GM10847 (cell line): ENCODE data around the gene TRAIP.

Experiments used
- POLR2A ChIP-seq: IDR thresholded peaks from 2 replicates; pipeline ENCODE4 v1.6.1; 2011; ENCODE audit not compliant: insufficient read length; ENCODE audit errors: extremely low read depth

The TRAIP gene

DNA sequence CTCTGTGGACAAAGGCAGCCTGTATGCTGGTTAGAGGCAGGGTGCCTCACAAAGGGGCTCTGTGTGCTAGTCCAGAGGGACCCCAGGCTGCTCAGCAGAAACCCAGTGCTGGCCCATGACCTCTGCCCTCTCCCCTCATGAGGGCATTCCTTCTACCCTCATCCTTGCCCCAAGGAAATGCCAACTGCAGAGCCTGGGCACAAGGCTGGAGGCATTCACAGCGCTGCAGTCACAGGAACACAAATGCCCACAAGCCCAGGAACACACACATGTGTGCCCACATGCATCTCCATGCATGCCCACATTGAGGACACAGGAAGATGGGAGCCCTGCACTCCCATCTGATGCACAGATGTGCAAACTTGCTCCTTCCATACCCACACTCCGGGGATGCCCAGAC lies 49.5 kb downstream of the TRAIP start:
- no peak for TF ChIP-seq POLR2A

DNA sequence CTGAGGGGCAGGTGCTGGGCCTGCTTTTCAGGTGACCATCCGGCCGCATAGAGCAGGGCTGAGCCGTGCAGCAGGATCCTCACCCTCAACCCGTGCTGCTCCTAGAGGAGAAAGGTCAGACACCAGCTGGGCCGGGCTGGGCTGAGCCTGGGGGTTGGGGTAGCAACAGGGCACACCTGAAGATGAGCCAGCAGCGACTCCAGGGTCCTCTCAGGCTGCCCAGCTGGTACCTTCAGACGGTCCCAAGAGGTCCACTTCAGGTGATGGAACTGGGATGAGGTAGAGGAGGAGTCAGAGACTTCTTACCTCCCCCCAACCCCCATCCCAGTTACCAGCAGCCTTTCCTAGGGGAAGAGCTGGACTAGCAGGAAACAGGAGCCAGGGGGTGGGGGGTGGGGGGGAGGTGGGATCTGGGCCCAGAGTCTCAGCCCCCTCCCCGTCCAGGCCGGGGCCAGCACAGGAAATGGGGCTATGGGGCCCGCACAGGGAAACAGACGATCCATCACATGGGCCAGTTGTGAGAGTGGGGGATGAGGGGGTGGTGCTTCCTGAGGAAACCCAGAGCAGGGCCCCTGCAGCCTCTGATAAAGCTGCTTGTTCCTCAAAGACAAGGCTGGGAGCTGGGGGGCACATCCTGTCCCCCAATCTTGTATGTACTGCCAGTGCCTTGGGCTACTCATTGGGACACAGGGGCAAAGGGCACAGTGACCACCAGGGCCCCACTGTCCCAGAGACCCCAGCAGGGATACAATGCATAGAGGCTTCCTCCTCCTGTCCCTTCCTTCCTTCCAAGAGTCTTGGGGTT lies 50.3 kb downstream of the TRAIP start:
- TF ChIP-seq POLR2A: no peak

DNA sequence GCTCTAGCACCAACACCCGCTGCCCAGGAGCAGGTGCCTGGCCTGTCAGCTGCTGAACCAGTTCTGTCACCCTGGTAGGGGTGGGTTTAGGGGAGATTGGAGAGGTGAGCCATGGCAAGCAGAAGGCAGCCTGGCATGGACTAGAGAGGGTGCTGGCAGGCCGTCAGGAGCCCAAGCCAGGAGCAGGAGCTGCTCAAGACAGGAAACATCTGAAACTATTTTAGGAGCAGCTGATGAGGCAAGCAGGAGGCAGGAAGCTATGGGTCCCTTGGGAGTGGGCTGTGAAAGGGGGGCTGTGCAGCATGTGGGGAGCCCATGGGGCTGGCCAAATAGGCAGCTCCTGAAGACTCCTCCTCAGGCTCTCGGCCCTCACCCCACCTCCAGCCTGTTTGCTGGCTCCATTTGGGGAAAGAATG lies 51.0 kb downstream of the TRAIP start:
- TF ChIP-seq POLR2A: no peak

DNA sequence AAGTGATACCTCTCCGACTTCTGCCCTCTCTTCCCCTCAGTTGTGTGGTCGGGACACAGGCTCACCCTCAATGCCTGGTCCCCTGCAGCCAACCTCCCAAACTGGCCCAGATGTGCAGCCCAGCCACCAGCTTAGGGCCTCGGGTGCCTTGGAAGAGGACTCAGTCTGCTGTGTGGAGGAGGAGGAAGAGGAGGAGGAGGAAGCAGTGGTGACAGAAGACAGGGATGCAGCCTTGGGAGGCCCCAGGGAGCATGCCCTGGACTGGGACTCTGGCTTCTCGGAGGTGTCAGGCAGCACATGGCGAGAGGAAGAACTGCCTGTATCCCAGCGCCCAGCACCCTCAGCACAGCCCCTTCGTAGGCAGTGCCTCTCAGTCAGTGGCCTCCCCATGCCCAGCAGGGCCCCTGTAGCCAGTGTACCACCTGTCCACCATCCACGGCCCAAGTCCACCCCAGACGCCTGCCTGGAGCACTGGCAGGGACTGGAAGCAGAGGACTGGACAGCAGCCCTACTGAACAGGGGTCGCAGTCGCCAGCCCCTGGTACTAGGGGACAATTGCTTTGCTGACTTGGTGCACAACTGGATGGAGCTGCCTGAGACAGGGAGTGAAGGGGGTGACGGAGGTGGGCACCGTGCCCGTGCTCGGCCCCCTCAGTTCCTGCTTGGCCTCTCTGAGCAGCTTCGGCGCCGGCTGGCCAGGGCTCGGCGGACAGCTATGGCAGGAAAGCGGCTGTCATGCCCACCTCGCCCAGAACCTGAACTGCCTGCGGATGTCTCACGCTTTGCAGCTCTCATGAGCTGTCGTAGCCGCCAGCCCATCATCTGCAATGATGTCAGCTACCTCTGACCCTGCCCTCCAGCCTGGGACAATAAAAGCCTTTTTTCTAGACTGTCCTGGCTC lies 52.0 kb downstream of the TRAIP start:
- TF ChIP-seq POLR2A: no peak

DNA sequence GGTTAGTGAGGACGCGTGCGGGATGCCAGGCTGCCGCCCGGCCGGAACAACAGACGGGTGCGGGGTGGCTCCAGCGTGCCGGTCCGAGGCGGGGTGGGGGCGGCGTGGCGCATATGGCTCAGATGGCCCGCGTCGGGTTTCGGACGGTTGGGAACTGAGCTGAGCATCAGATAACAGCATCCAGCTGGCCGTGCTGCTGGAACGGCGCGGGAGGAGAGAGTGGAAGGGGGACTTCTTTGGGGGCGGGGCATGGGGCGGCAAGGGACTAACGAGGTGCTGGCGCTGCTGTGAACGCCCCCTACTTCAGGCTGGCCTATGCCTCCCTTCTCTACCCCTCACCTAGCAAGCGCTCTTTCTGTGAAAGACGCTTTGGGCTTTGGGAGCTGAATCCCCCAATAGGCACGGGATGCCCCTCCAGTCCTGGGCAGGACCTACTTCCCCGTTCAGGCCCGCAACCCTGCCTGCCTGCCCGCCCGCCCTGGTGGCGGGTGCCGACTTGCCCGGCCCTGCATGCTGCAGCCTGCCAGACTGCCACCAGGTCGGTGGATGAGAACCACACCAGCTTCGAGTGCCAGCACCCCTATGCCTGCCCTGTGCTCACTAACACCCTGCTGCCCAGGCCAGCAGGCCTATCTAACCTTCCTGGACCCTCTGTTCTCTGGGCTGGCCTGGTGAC lies 52.8 kb downstream of the TRAIP start:
- no peak for TF ChIP-seq POLR2A

- TF ChIP-seq POLR2A: peak; percentile 47
These were observed 53.5 kb downstream of the TRAIP start, which contains the start of gene INKA1 for GRCh38 chr3:49802719-49803464. Gene INKA1, plus strand, starts transcription at chr3:49803261. Its CDS starts 132 bp downstream, at chr3:49803393.

- TF ChIP-seq POLR2A: no peak
These were observed 55.2 kb downstream of the TRAIP start for GRCh38 chr3:49801160-49801559.

- TF ChIP-seq POLR2A: no peak
These were observed 56.6 kb downstream of the TRAIP start, which contains the start of gene CDHR4 for GRCh38 chr3:49799761-49800160. Gene CDHR4, minus strand, starts transcription at chr3:49799873. Its CDS starts 61 bp downstream, at chr3:49799812.

DNA sequence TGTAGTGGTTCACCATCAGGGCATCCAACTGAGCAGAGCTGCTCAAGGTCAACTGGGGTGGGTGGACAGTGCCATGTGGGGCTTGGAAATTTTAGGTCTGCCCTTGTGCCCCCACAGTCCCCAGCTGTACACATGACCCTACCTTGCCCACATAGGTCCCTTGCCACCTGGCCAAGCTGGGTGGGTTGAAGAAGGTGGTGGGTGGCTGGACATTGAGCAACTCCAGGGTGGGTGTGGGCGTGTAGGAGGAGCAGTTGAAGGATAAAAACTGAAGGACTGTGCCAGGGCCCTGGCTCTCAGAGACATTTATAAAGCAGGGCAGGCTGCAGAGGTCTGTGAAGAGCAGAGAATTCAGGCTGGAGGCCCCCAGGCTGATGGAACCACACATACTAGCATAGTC lies 57.3 kb downstream of the TRAIP start:
- TF ChIP-seq POLR2A: no peak

GRCh38 chr3:49794926-49795905 lies 61.1 kb downstream of the TRAIP start:
- TF ChIP-seq POLR2A: no peak

GRCh38 chr3:49794431-49794830 lies 61.9 kb downstream of the TRAIP start:
- no peak for TF ChIP-seq POLR2A

DNA sequence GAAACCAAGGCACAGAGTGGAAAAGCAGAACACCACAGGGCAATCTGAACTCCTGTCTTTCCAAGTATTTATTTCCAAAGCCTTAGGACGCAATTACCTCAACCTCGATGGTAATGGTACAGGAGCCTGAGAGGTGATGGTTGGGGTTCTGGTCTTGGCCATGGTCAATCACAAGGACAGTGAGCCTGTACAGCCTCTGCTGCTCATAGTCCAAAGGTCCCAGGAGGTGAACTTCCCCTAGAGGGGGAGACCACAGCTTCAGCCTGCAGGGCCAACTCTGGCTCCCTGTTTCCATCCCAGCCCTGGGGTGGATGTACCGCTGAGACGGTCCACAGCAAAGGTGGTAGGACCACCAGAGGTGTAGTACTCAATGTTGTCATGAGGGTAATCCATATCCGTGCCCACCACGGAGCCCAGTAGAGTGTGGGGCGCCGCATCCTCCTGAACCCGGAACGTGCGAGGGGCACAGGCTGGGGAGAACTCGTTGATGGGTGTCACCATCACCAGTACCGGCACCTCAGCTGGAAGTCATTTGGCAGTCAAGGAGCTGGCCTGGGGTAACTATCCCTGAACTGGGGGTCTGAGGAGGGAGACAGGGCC lies 62.8 kb downstream of the TRAIP start:
- TF ChIP-seq POLR2A: no peak

- TF ChIP-seq POLR2A: no peak
These were observed 63.8 kb downstream of the TRAIP start for GRCh38 chr3:49792371-49793150.

DNA sequence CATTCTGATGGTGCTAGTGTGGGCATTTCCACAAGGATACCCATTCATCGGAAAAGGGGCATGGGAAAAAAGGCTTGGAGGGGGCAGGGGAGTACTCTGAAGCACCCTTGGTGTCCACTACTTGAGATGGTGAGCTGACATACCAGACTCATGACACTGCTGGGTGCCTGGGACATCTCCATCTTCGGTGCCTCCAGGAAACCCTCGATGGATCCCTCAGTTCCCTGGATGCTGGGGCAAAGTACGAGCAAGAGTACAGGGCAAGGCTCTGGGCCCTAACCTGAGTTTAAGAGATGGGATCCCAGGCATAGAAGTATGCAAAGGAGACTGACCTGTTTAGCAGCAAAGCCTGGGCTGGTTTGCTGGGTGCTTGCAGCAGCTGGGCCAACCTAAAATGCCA lies 64.8 kb downstream of the TRAIP start:
- TF ChIP-seq POLR2A: no peak
